Cerebellar cortex (tissue), 1 donor: Measurements from ENCODE around the gene TBL1X.

Experiments used
- DNase-seq: peaks from one replicate; pipeline ENCODE4 v3.0.0-alpha.2; 2015; ENCODE audit warnings: low spot score

The TBL1X gene

GRCh38 chrX:9707306-9708033 is 242.6 kb downstream of the TBL1X start:
- DNase-seq: no peak

- no peak for DNase-seq
Observed at GRCh38 chrX:9708086-9708485, 243.2 kb downstream of the TBL1X start.

- peak; percentile 71 for DNase-seq
Observed at GRCh38 chrX:9708923-9709553, 244.2 kb downstream of the TBL1X start.

GRCh38 chrX:9710332-9710731 is 245.5 kb downstream of the TBL1X start:
- DNase-seq: no peak

GRCh38 chrX:9717376-9717775 is 252.5 kb downstream of the TBL1X start:
- no peak for DNase-seq

- no peak for DNase-seq
Observed at GRCh38 chrX:9724711-9725110, 259.9 kb downstream of the TBL1X start.

- DNase-seq: no peak
Observed at GRCh38 chrX:9728261-9728660, 263.4 kb downstream of the TBL1X start.

GRCh38 chrX:9729171-9729885 is 264.5 kb downstream of the TBL1X start:
- DNase-seq: no peak

- DNase-seq: no peak
Observed at GRCh38 chrX:9730078-9730477, 265.2 kb downstream of the TBL1X start.

- DNase-seq: no peak
Observed at GRCh38 chrX:9730752-9731151, 265.9 kb downstream of the TBL1X start.

GRCh38 chrX:9737363-9737762 is 272.5 kb downstream of the TBL1X start:
- no peak for DNase-seq

- DNase-seq: no peak
Observed at GRCh38 chrX:9738151-9738550, 273.3 kb downstream of the TBL1X start.

GRCh38 chrX:9739130-9739529 is 274.3 kb downstream of the TBL1X start:
- no peak for DNase-seq

GRCh38 chrX:9745417-9746115 is 280.7 kb downstream of the TBL1X start:
- no peak for DNase-seq

GRCh38 chrX:9746148-9746888 is 281.5 kb downstream of the TBL1X start:
- no peak for DNase-seq

GRCh38 chrX:9747644-9748043 is 282.8 kb downstream of the TBL1X start:
- DNase-seq: no peak

GRCh38 chrX:9749146-9749692 is 284.4 kb downstream of the TBL1X start:
- DNase-seq: no peak

GRCh38 chrX:9757366-9757765 is 292.5 kb downstream of the TBL1X start:
- no peak for DNase-seq

- no peak for DNase-seq
Observed at GRCh38 chrX:9758021-9758638, 293.3 kb downstream of the TBL1X start.

- no peak for DNase-seq
Observed at GRCh38 chrX:9759337-9759736, 294.5 kb downstream of the TBL1X start.
